T-helper 2 cell treated with Interferon-gamma antibody and Interleukin-4, amounts not matched to agents 100 ng/mL and 5 ng/mL, for 36 hours (primary cell): ENCODE data around the gene CDH4. TPM values are rescaled to one million over a fixed set of nuclear protein-coding genes. Genes with fewer than 3 reads are reported as not detected.

ENCODE experiments used
- intact Hi-C: fragments of 100-400 bp; cut with micrococcal nuclease; formaldehyde crosslinking; loops from one replicate; pipeline ENCODE4 v1.15.1; 2023
- total RNA-seq: library from RNA; stranded (reverse); gene quantifications from 2 replicates; pipeline ENCODE4 v1.2.3, GENCODE V29; 2022

The CDH4 gene
- 0.05 TPM in 1 of 2 replicates, not detected in the other for total RNA-seq

- intact Hi-C loops: no loop called here
Measured at GRCh38 chr20:61251529-61252393, at the start of gene CDH4. CDH4 (plus strand) TSS chr20:61252261.

DNA sequence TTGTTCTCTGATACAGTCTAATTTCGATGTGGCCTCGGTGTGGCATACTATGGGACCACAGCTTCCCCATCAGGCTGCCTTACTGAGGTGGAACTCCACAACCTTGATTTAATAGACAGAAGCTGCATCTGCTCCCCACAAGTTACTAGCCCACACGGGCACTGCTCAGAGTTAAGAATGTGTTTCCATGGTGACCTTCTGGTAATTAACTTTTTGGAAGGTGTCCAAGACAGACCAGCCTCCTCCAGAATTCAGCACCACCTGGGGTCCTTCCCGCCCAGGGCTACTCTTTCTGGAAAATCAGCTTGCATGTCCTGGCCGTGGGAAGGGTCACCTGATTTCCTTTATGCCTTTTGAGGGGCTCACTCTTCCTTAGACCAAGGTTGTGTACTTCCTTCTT is 48.7 kb upstream of the CDH4 start:
- intact Hi-C loops: no loop called here

- intact Hi-C loops: no loop called here
Measured at GRCh38 chr20:61204206-61204605, 47.9 kb upstream of the CDH4 start.

DNA sequence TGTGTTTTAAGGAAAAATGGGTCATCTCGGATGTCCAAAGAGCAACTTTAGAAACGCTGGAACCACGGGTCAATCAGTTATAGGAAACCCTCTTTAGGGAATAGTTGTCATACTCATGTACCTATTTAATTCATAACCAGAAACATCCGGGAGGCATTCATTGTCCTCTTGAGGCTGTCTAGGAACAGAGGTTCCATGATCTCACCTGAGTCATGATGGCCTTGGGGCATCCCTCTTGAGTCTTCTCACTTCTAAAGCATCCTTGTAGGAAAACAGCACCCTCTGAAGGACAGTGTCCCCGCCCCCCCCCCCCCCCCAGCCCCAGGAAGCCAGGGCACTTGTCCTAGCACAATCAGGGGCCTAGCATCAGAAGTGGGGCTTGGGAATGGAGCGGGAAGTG is 46.3 kb upstream of the CDH4 start:
- intact Hi-C loops: no loop called here

DNA sequence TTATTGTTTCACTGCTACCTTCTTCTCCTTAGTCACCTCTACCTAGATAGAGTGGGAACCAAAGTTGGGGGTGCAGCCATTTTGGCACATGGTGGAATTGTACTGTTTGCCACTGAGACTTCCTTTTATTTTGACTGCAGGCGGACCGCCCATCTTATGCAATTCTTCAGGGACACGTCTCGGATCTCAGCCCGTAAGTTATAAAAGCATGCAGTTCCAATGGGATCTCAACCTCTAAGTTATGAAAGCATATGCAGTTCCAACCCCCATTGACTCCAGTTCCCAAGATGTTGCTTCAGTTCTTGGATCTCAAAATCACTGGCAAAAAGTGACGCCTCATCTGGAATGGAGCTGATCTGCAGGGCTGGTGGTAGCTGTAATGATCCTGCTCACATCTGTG is 41.2 kb upstream of the CDH4 start:
- intact Hi-C loops: no loop called here

GRCh38 chr20:61217848-61218247 is 34.2 kb upstream of the CDH4 start:
- intact Hi-C loops: no loop called here

- intact Hi-C loops: no loop called here
Measured at GRCh38 chr20:61219021-61219431, 33.0 kb upstream of the CDH4 start.

GRCh38 chr20:61220131-61220530 is 31.9 kb upstream of the CDH4 start:
- intact Hi-C loops: no loop called here

GRCh38 chr20:61220626-61221325 is 31.3 kb upstream of the CDH4 start:
- intact Hi-C loops: no loop called here

GRCh38 chr20:61222699-61223098 is 29.4 kb upstream of the CDH4 start:
- intact Hi-C loops: no loop called here

GRCh38 chr20:61223121-61223520 is 28.9 kb upstream of the CDH4 start:
- intact Hi-C loops: no loop called here

GRCh38 chr20:61230166-61230565 is 21.9 kb upstream of the CDH4 start:
- intact Hi-C loops: no loop called here

DNA sequence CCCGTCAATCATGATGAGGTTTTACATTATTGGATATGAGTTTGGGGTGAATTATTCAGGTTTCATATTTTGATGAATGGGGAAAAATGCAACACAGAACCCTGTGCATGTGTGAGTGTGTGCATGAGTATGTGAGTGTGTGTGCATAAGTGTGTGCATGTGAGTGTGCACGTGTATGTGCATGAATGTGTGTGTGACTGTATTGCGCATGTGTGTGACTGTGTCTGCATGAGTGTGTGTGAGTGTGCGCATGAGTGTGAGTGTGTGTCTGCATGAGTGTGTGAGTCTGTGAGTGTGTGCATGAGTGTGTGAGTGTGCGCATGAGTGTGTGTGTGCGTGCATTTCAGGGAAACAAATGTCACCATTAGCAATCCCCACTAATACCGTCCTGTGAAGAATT is 18.5 kb upstream of the CDH4 start:
- intact Hi-C loops: no loop called here

GRCh38 chr20:61234224-61234890 is 17.7 kb upstream of the CDH4 start:
- intact Hi-C loops: no loop called here

DNA sequence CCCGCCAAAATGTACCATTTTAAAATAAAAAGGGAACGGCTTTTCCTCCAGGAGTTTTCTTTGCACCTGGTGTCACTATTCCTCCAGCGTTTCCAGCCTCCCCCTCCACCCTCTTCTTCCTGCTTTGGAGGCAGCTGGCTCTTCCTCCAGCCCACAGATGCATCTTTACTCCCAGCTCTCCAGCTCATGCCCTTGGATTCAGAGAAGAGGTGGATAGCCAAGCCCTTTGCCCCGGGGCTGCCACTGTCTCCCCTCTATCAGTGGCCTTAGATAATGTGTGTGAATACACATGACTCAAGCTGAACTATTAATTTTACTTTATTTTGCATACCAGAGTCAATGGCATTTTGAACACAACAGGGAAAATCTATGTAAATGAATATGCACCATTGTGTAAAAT is 15.3 kb upstream of the CDH4 start:
- intact Hi-C loops: no loop called here

DNA sequence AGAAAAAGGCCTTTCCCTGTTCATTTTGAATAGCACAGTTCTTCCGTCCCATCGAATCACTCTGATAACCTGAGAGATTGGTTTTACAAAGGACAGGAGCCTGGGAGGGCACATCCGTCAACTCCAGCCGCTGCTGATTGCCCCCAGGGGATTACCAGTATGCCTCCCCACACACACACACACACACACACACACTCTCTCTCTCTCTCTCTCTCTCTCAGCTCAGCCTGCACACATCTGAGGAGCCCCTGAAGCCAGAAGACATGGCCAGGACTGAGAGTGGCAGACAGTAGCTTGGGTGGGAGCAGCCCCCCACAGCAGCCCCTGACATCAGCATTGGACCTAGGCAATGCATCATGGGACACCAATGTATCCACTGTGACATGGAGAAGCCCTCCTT is 13.2 kb upstream of the CDH4 start:
- intact Hi-C loops: no loop called here

DNA sequence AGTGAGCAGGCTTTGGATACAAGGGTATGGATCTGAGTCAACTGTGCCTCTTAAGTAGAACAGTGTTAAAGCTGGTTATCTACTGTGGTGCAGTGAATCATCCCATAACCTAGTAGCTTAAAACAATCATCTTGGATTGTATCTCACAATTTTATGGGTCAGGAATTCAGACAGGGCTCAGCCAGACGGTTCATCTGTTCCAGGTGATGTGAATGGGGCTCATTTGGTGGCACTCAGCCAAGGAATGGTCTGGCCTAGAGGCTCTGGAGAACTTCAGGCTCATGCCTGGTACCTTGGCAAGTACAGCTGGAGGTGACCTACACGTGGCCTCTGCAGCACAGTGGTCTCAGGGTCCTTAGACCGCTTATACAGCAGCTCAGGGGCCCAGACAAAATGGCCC is 11.2 kb upstream of the CDH4 start:
- intact Hi-C loops: no loop called here

GRCh38 chr20:61244213-61244612 is 7.8 kb upstream of the CDH4 start:
- intact Hi-C loops: no loop called here

GRCh38 chr20:61246269-61246668 is 5.8 kb upstream of the CDH4 start:
- intact Hi-C loops: no loop called here

GRCh38 chr20:61249626-61250025 is 2.4 kb upstream of the CDH4 start:
- intact Hi-C loops: no loop called here

DNA sequence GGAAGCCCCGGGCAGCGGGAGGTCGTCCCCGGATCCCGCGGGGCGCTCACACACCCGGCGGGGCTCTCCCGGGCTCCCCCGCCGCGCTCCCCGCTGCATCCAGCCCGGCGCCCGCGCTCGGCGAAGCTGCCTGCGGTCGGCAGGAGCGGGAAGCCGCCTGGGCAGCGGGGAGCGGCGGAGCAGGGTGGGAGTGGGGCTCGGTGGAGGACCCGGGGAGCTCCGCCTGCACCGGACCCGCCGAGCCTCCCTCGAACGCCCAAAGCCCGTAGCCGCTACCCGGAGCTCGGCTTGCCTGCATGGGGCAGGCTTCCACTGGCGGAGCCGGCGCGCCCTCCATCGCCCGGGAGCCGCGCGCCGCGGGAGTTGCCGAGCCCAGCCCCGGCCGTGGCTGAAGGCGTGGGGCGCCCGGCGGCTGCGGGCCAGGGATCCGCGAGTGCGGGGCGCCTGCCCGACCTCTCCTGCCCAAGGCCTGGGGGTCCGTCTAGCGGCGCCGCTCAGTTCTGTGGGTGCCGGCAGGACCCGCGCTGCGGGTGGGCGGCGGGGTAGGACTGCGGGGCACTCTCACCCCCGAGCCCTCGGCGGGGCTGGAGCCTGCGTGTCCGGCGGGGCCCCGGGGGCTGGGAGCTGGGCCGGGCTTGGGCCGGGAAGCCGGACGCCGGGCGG is 671 bp downstream of the CDH4 start:
- intact Hi-C loops: no loop called here

DNA sequence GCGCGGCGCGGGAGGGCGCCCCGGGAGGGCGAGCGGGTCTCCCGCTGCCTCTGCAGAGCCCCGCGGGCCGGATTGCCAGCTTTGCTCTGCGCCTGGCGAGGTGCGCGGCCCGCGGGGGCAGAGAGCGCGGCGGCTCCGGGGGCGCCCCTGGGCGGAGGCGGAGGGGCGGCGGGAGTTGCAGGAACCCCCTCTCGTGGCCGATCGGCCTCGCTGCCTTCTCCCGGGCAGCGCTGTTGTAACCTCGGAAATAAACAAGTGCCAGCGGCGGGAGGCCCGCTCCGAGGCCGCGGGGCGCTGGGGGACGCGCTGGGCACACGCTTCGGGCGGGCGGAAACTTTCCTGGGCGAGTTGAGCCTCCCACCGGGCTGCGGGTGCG is 1.2 kb downstream of the CDH4 start:
- intact Hi-C loops: no loop called here
